PC-9 (cell line): ENCODE results near the gene CST4. TPM values are rescaled to one million over a fixed set of nuclear protein-coding genes. Genes with fewer than 3 reads are reported as not detected.

Experiments used
- BruUV-seq: library from RNA; stranded (reverse); fragments of 400-500 nt; replicated peaks from 2 replicates; lab custom pipeline; 2021; lab: Mats Ljungman, UMichigan
- CTCF ChIA-PET: fragments of 300-600 bp; sonication (Branson Sonifier 250); formaldehyde crosslinking; loops from one replicate; lab custom pipeline; 2022; ENCODE audit warnings: antibody characterized with exemption; lab: Charles Lee
- POLR2A ChIA-PET: fragments of 300-600 bp; sonication (Branson Sonifier 250); formaldehyde crosslinking; loops from one replicate; lab custom pipeline; 2022; ENCODE audit warnings: antibody characterized with exemption; ENCODE audit not compliant: unreplicated experiment; lab: Charles Lee
- DNase-seq, 2 experiments: peaks; one replicate each; pipeline versions ENCODE4 v3.0.0 to v3.0.0-alpha.2; 2015 to 2022; ENCODE audit warnings: mixed read lengths in 1 of 2
- H2AFZ ChIP-seq: fragments of 200-600 bp; sonication (generic); 2 replicates; pipeline ENCODE4 v1.8.1; 2017; ENCODE audit warnings: antibody characterized with exemption
- H3F3A ChIP-seq: fragments of 200-600 bp; sonication (generic); 2 replicates; pipeline ENCODE4 v1.8.1; 2017; ENCODE audit warnings: antibody characterized with exemption, mild to moderate bottlenecking, low read depth; ENCODE audit not compliant: insufficient read depth
- H3K27ac ChIP-seq: fragments of 200-600 bp; sonication (generic); 2 replicates; pipeline ENCODE4 v1.6.1; 2016; ENCODE audit warnings: mixed run types
- H3K27me3 ChIP-seq: fragments of 200-600 bp; sonication (generic); 2 replicates; pipeline ENCODE4 v1.6.1; 2016; ENCODE audit warnings: low read depth, mixed run types; ENCODE audit not compliant: insufficient read depth
- H3K36me3 ChIP-seq: fragments of 200-600 bp; sonication (generic); 2 replicates; pipeline ENCODE4 v1.6.1; 2016; ENCODE audit warnings: low read depth, mixed run types
- H3K4me1 ChIP-seq: fragments of 200-600 bp; sonication (generic); replicated peaks from 2 replicates; pipeline ENCODE4 v1.6.1; 2016; ENCODE audit warnings: mixed run types; ENCODE audit not compliant: insufficient read depth
- H3K4me2 ChIP-seq: fragments of 200-600 bp; sonication (generic); 2 replicates; pipeline ENCODE4 v1.6.1; 2017; ENCODE audit warnings: mixed run types
- H3K4me3 ChIP-seq: fragments of 200-600 bp; sonication (generic); 2 replicates; pipeline ENCODE4 v1.6.1; 2016; ENCODE audit warnings: mixed run types
- H3K79me2 ChIP-seq: fragments of 200-600 bp; sonication (generic); 2 replicates; pipeline ENCODE4 v1.6.1; 2017; ENCODE audit warnings: low read depth, mixed run types
- H3K9me2 ChIP-seq: fragments of 200-600 bp; sonication (generic); 2 replicates; pipeline ENCODE4 v1.8.1; 2017; ENCODE audit warnings: mild to moderate bottlenecking; ENCODE audit not compliant: insufficient read depth
- H3K9me3 ChIP-seq: fragments of 200-600 bp; sonication (generic); 2 replicates; pipeline ENCODE4 v1.8.1; 2016; ENCODE audit warnings: low read depth; ENCODE audit not compliant: insufficient read depth
- H4K20me1 ChIP-seq: fragments of 200-600 bp; sonication (generic); 2 replicates; pipeline ENCODE4 v1.8.1; 2017; ENCODE audit not compliant: insufficient read depth
- EZH2 ChIP-seq: fragments of 200-600 bp; sonication (generic); IDR thresholded peaks from 2 replicates; pipeline ENCODE4 v1.8.0; 2017; ENCODE audit warnings: antibody characterized with exemption, low read depth
- intact Hi-C: fragments of 100-400 bp; cut with micrococcal nuclease; formaldehyde crosslinking; loops from one replicate; pipeline ENCODE4 v1.10.0; 2022; ENCODE audit not compliant: unreplicated experiment
- total RNA-seq: library from RNA; stranded (reverse); gene quantifications from 2 replicates; pipeline ENCODE4 v1.2.3, GENCODE V29; 2021
- TF ChIP-seq, protein P1 (sequence below): fragments of 200-600 bp; sonication (generic); conservative IDR thresholded peaks from 2 replicates; pipeline ENCODE4 v1.6.1; 2017; ENCODE audit warnings: mixed run types, antibody characterized with exemption, mild to moderate bottlenecking, moderate library complexity

CST4 gene
- total RNA-seq, 1 experiment from 2014 or later: not detected

DNA sequence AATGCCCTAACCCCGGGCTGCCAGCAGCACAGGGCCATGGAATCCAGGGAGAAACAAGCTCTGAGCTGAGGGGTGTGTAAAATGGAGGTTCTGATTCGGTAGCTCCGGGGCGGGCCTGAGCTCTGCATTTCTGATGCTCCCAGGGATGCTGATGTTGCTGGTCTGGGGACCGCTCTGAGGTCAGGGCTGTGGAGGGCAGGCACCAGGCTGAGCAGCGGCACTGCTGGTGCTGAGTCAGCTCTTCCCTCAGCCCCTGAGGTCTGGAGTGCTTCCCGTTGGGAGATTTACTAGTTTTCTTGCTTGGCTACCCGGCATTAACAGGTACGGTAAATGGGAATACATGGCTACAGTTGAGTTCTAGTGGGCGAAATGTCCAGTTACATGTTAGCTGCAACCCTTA, 32.5 kb downstream of the CST4 start:
- TF ChIP-seq, protein P1, sequence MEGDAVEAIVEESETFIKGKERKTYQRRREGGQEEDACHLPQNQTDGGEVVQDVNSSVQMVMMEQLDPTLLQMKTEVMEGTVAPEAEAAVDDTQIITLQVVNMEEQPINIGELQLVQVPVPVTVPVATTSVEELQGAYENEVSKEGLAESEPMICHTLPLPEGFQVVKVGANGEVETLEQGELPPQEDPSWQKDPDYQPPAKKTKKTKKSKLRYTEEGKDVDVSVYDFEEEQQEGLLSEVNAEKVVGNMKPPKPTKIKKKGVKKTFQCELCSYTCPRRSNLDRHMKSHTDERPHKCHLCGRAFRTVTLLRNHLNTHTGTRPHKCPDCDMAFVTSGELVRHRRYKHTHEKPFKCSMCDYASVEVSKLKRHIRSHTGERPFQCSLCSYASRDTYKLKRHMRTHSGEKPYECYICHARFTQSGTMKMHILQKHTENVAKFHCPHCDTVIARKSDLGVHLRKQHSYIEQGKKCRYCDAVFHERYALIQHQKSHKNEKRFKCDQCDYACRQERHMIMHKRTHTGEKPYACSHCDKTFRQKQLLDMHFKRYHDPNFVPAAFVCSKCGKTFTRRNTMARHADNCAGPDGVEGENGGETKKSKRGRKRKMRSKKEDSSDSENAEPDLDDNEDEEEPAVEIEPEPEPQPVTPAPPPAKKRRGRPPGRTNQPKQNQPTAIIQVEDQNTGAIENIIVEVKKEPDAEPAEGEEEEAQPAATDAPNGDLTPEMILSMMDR: no peak
- no peak for TF ChIP-seq EZH2
- Histone ChIP-seq H3K4me1 (no peaks in the 10 kb centered on the region), H3K36me3 (no peaks in the 10 kb centered on the region), H3F3A (no peaks in the 10 kb centered on the region; the same call in 1 of the 2 replicates), H3K9me2 (0 out of 2 replicates have a peak, but pooled peaks cover 4% of the 10 kb centered on the region), H4K20me1 (no peaks in the 10 kb centered on the region), H3K79me2 (no peaks in the 10 kb centered on the region), H3K4me3 (no peak overlapping the region), H3K9me3 (no peaks in the 10 kb centered on the region), H3K27ac (no peak overlapping the region), H3K4me2 (no peak overlapping the region), H2AFZ (no peak overlapping the region), H3K27me3 (no peaks in the 10 kb centered on the region)
- intact Hi-C loops: no loop called here
- DNase-seq: no peak
- ChIA-PET POLR2A (no interaction called here), CTCF (no interaction called here)
- BruUV-seq: no TSS peak

DNA sequence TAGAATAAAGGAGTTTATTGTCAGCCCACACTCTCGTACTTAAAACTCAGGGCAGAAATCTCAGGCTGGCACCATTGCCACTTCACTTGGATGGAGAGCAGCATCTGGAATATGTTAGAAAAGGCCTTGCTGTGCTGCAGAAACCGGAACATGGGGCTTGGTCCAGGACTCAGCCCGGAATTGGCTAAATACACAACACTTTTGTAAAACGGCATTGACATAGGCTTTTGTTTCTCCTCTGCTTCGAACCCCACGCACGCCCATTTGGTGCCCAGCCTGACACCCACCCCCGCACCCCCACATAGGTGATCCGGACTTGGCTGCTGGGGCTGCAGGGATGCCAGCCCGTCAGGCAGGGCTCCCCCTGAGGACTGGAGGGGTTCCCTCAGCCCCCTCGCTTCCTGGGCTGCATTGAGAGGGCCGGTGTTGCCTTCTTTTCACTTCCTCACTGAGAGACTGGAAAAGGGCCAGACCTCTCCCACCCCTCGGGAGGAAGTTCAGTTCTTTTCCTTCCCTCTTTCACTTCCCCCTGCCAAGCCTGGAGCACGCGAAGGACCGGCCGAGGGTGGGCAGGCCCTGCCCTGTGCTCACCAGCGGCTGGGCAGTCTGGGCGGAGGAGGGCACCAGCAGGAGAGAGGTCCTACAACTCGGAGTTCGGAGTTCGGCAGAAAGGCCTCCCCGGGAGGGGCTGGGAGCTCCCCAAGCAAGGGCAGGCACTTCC, 33.2 kb downstream of the CST4 start:
- Histone ChIP-seq H3K27me3 (no peaks in the 10 kb centered on the region), H4K20me1 (no peaks in the 10 kb centered on the region), H3K79me2 (no peaks in the 10 kb centered on the region), H3K4me3 (no peak overlapping the region), H3K9me3 (no peaks in the 10 kb centered on the region), H3K36me3 (no peaks in the 10 kb centered on the region), H3F3A (no peaks in the 10 kb centered on the region), H3K4me1 (no peaks in the 10 kb centered on the region), H3K9me2 (0 out of 2 replicates have a peak, but pooled peaks cover 3% of the 10 kb centered on the region), H3K27ac (no peak overlapping the region), H3K4me2 (no peak overlapping the region), H2AFZ (no peak overlapping the region)
- no TSS peak for BruUV-seq
- DNase-seq: no peak
- TF ChIP-seq, protein P1: no peak
- TF ChIP-seq EZH2: no peak
- CTCF ChIA-PET: no interaction called here
- POLR2A ChIA-PET: no interaction called here
- intact Hi-C loops: no loop called here

DNA sequence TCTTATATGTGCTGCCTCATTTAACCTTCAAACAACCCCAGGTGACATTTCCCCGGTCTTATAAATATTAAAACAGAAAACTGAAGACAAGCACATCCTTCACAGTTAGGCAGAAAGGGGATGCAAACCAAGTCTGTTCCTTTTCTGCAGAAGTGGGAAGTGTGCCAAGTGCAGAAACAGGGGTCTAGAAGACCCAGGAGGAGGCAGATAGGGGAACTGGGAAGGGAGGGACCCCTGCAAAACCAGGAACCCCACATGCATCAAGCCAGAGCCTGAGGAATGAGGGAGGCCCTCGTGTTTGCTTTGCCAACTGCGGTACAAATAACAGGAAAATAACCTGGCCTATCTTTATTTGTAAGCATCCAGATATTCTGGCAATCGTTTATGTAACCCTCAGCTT, 34.1 kb downstream of the CST4 start:
- Histone ChIP-seq H3K4me1 (no peaks in the 10 kb centered on the region), H3K27me3 (no peaks in the 10 kb centered on the region), H3K9me2 (no peaks in the 10 kb centered on the region), H3K36me3 (no peaks in the 10 kb centered on the region), H3K4me2 (no peak overlapping the region), H3K79me2 (no peaks in the 10 kb centered on the region), H3K27ac (no peak overlapping the region), H2AFZ (no peak overlapping the region), H3K4me3 (no peak overlapping the region), H3F3A (no peaks in the 10 kb centered on the region), H4K20me1 (no peaks in the 10 kb centered on the region), H3K9me3 (no peaks in the 10 kb centered on the region)
- BruUV-seq: no TSS peak
- ChIA-PET CTCF (no interaction called here), POLR2A (no interaction called here)
- TF ChIP-seq EZH2: no peak
- TF ChIP-seq, protein P1: no peak
- no peak for DNase-seq
- intact Hi-C loops: no loop called here
